ENCODE measurements around the gene GRM8.

DNA sequence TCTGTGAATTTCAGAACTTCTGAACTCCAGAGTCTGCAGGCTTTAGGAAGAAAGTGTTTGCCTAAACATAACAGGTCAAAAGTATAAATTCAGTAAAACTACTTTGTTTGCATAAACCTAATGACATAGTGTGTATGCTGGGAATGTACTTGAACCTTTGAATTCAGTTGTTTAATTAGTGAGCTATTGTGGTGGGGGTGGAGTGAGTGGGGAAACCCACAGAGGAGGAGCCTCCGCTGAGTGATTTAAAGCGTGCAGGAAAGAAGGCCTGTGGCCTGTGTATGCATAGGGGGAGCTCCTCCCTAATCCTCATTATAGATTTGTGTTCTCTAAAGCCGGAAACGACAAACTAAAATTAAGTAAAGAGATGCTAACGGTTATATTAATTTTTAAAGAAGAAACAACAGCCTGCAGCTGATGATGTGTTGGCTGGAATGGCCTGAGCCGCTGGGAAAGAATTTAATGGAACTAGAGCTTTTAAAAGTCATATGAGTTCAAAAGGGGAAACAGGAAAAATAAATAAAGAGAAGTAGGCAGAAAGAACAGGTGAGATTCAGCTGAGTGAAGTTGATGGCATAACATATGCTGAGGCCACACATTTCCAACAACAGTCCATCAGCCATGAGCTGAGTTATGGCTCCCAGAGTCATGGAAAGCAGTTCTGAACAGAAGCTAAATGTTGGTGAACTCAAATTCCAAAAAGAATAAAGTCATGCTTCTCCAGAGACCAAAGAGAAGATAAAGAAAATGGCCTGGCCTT, 595.0 kb downstream of the GRM8 start:
- TF ChIP-seq CTCF (IDR thresholded peaks at IDR 0.05), result no peak
- no peak for TF ChIP-seq POLR2A (IDR thresholded peaks at IDR 0.05)
